HFFc6 (cell line): ENCODE measurements around the gene ERC2. TPM values are rescaled to one million over a fixed set of nuclear protein-coding genes. Genes with fewer than 3 reads are reported as not detected.

ENCODE experiments used
- DNase-seq: peaks from one replicate; pipeline ENCODE4 v3.0.0-alpha.2; 2018
- H3K27ac Mint-ChIP-seq: 2 replicates; pipeline ENCODE4 v1.8.0; 2020; ENCODE audit warnings: mild to moderate bottlenecking, mixed read lengths
- H3K27me3 Mint-ChIP-seq: 2 replicates; pipeline ENCODE4 v1.8.0; 2021; ENCODE audit warnings: mild to moderate bottlenecking, moderate library complexity, mixed read lengths; ENCODE audit not compliant: insufficient read depth
- H3K36me3 Mint-ChIP-seq: 2 replicates; pipeline ENCODE4 v1.8.0; 2021; ENCODE audit warnings: low read depth, mixed read lengths
- H3K4me1 Mint-ChIP-seq: 2 replicates; pipeline ENCODE4 v1.8.0; 2020; ENCODE audit warnings: low read depth, mixed read lengths
- H3K4me3 Mint-ChIP-seq: 2 replicates; pipeline ENCODE4 v1.8.0; 2020; ENCODE audit warnings: mild to moderate bottlenecking, moderate library complexity, mixed read lengths
- H3K9me3 Mint-ChIP-seq: 2 replicates; pipeline ENCODE4 v1.8.0; 2020; ENCODE audit warnings: mild to moderate bottlenecking, mixed read lengths
- total RNA-seq, 6 experiments: library from RNA; stranded (reverse); fragmentation: NEBNext Ultra II Directional; extraction: Animal tissue kit (Norgen Biotek cat#: 25700); gene quantifications; 2 replicates in 1 of 6; 3 replicates in 5 of 6; pipeline ENCODE4 v1.2.3, GENCODE V29; 2021
- TF ChIP-seq, protein P1 (sequence below): fragments of 200-600 bp; sonication (generic); IDR thresholded peaks from 2 replicates; pipeline ENCODE4 v1.5.0; 2021; ENCODE audit warnings: antibody characterized with exemption, mild to moderate bottlenecking

Gene ERC2
- total RNA-seq, 6 experiments from 2014 or later = 0.11 TPM; not detected in 5

DNA sequence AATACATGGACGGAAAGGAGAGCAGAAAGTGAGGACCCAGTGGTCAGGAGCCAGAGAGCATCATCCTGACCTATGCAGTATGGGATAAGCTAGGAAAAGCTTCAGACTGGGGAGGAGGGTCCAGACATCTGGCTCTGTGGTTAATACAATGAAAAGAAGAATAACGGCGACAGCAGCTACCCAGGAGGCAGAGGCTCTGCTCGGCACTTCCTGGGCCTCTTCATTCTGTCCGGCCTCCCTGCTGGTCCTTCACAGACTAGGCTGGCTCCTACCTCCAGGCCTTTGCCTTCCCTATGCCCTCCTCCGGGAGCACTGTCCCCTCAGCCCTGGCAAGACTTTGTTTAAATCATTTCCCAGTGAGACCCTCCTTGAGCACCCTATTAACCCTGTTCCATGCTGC, 922.3 kb downstream of the ERC2 start:
- H3K36me3 Mint-ChIP-seq = no peaks in the 10 kb centered on the region
- H3K27me3 Mint-ChIP-seq = peaks cover 31% of the 10 kb centered on the region
- DNase-seq = no peak
- TF ChIP-seq, protein P1, sequence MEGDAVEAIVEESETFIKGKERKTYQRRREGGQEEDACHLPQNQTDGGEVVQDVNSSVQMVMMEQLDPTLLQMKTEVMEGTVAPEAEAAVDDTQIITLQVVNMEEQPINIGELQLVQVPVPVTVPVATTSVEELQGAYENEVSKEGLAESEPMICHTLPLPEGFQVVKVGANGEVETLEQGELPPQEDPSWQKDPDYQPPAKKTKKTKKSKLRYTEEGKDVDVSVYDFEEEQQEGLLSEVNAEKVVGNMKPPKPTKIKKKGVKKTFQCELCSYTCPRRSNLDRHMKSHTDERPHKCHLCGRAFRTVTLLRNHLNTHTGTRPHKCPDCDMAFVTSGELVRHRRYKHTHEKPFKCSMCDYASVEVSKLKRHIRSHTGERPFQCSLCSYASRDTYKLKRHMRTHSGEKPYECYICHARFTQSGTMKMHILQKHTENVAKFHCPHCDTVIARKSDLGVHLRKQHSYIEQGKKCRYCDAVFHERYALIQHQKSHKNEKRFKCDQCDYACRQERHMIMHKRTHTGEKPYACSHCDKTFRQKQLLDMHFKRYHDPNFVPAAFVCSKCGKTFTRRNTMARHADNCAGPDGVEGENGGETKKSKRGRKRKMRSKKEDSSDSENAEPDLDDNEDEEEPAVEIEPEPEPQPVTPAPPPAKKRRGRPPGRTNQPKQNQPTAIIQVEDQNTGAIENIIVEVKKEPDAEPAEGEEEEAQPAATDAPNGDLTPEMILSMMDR = no peak
- H3K4me1 Mint-ChIP-seq = peaks cover 19% of the 10 kb centered on the region; the same call in 1 of the 2 replicates
- no peak overlapping the region for H3K27ac Mint-ChIP-seq
- no peak overlapping the region for H3K4me3 Mint-ChIP-seq
- no peaks in the 10 kb centered on the region for H3K9me3 Mint-ChIP-seq

DNA sequence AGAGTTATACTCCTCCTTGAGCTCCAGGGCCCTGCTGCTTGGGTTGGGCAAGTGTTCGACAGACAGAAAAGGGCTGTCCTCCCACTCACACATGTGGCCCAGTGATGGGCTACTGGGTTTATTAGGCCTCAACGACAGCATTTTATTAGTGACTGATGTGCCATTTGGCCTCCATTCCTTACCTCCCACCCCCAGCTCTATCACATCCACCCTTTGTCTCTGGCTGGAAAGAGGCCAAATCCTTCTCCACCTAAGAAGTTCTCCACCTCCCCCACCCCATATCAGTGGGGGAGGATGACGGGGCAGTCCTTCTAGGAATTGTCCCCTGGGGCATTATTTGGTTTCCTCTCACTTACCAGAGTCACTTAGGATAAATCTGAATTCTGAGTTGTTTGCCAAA, 924.0 kb downstream of the ERC2 start:
- TF ChIP-seq, protein P1 = no peak
- DNase-seq = no peak
- H3K4me1 Mint-ChIP-seq = peaks cover 19% of the 10 kb centered on the region; the same call in 1 of the 2 replicates
- H3K36me3 Mint-ChIP-seq = no peaks in the 10 kb centered on the region
- H3K9me3 Mint-ChIP-seq = no peaks in the 10 kb centered on the region
- no peak overlapping the region for H3K4me3 Mint-ChIP-seq
- no peak overlapping the region for H3K27ac Mint-ChIP-seq
- peaks cover 26% of the 10 kb centered on the region for H3K27me3 Mint-ChIP-seq

DNA sequence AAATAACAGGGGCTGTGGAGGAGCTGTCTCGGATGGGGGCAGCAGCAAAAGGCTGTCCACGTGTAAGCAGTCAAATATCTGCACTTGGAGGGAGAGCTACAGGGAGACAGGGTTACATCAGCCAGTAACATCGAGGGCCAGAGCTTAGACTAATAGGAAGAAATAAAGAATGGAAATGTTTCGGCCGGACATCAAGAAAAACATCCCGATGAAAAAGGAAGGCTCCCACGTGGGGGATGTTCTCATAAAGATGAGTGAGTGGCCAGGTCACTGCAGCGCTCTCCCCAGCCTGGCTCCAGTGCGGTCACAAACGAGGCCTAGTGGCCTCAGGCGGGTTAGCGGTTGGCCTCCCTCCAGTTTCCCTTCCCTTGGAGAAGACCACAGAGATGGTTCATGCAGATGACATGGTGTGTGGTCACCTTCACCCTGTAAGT, 925.1 kb downstream of the ERC2 start:
- Mint-ChIP-seq H3K27me3 (peaks cover 22% of the 10 kb centered on the region), H3K9me3 (no peaks in the 10 kb centered on the region), H3K4me3 (peak overlapping the region; percentile 14; the same call in 1 of the 2 replicates), H3K27ac (peak overlapping the region; percentile 72), H3K36me3 (no peaks in the 10 kb centered on the region), H3K4me1 (peaks cover 19% of the 10 kb centered on the region; the same call in 1 of the 2 replicates)
- peak; percentile 48 for DNase-seq
- TF ChIP-seq, protein P1 = no peak

- Mint-ChIP-seq H3K27ac (no peak overlapping the region), H3K9me3 (no peaks in the 10 kb centered on the region), H3K4me3 (no peak overlapping the region), H3K36me3 (no peaks in the 10 kb centered on the region), H3K4me1 (peaks cover 19% of the 10 kb centered on the region; the same call in 1 of the 2 replicates), H3K27me3 (peaks cover 21% of the 10 kb centered on the region)
- no peak for DNase-seq
- TF ChIP-seq, protein P1 = no peak
Measured at GRCh38 chr3:55541456-55541855, 926.8 kb downstream of the ERC2 start.

- Mint-ChIP-seq H3K9me3 (no peaks in the 10 kb centered on the region), H3K27me3 (peaks cover 21% of the 10 kb centered on the region), H3K4me3 (no peak overlapping the region), H3K27ac (no peak overlapping the region), H3K4me1 (peaks cover 19% of the 10 kb centered on the region; the same call in 1 of the 2 replicates), H3K36me3 (no peaks in the 10 kb centered on the region)
- TF ChIP-seq, protein P1 = no peak
- no peak for DNase-seq
Measured at GRCh38 chr3:55541016-55541415, 927.3 kb downstream of the ERC2 start.
